Measurements from ENCODE around the gene KRT17. TPM values are rescaled to one million over a fixed set of nuclear protein-coding genes. Genes with fewer than 3 reads are reported as not detected.

The KRT17 gene
- total RNA-seq, 1 donor from 2014 or later: 0.46 TPM

DNA sequence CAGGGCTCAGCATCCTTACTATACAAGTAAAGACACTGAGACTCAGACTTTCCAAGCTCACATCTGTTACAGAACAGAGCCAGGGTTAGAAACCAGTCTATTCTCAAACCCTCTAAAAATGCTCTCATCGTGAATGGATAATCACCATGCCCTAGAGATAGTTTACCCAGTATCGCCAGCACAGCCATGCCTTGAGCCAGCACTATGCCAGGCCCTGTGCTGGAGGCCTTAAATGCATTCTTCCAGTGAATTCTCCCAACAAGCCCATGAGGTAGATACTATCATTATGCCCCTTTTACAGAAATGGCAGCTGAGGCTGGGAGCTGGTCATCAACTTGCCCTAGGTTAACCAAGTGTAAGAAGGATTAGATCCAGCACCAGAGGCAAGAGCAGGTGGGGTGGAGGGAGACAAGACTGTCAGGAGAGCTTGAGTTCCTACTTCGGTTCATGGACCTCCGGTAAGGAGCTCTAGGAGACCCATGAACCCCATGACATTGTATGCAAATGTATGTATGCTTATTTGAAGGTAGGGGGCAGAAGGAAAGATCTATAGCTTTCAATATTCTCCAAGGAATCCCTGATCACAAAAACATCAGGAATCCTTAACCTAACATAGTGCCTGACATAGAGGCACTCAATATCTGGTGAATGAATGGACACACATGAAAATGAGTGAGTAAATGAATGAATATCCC lies 42.9 kb downstream of the KRT17 start:
- H3K27me3 Mint-ChIP-seq: peaks cover 18% of the 10 kb centered on the region
- H3K9me3 Mint-ChIP-seq (ENCODE audit: low read depth): no peaks in the 10 kb centered on the region
- TF ChIP-seq, protein P1, sequence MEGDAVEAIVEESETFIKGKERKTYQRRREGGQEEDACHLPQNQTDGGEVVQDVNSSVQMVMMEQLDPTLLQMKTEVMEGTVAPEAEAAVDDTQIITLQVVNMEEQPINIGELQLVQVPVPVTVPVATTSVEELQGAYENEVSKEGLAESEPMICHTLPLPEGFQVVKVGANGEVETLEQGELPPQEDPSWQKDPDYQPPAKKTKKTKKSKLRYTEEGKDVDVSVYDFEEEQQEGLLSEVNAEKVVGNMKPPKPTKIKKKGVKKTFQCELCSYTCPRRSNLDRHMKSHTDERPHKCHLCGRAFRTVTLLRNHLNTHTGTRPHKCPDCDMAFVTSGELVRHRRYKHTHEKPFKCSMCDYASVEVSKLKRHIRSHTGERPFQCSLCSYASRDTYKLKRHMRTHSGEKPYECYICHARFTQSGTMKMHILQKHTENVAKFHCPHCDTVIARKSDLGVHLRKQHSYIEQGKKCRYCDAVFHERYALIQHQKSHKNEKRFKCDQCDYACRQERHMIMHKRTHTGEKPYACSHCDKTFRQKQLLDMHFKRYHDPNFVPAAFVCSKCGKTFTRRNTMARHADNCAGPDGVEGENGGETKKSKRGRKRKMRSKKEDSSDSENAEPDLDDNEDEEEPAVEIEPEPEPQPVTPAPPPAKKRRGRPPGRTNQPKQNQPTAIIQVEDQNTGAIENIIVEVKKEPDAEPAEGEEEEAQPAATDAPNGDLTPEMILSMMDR (IDR thresholded peaks at IDR 0.05; ENCODE audit: unreplicated experiment): no peak
- no peaks in the 10 kb centered on the region for H3K4me1 Mint-ChIP-seq (ENCODE audit: low read depth)
- DNase-seq (ENCODE audit: low spot score, unreplicated experiment): no peak
- H3K4me3 Mint-ChIP-seq (ENCODE audit: low read depth): no peak overlapping the region
- H3K36me3 Mint-ChIP-seq (ENCODE audit: insufficient read depth): no peaks in the 10 kb centered on the region
- H3K27ac Mint-ChIP-seq: no peak overlapping the region

DNA sequence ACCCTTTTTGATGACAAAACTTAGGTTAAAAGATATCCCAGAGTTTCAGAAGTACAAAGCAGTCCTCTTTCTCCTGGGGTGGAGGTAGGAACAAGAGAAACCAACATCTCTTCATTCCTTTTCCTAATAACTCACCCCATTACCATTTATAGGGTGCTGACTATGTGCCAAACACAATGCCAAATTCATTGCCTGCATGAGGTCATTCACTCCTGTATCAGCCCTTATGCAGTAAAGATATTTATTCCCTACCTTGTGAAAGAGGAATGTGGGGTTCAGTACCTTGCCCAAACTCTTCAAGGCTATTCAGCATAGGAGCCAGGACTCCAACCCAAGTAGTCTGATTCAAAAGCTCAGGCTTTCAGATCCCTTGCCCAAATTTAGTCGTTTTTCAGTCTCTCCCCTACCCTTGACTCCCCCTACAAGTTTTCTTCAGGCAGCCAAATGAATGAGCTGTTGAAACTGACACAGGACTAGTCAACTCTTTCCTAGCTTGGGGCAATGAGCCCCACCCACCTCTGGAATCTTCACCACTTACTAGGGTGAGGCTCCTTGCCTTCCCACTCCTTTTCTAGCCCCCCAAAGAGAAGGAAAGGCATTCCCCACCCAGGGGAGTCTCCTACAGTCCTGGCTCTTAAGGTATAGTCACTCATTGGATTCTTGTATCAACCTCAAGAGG lies 43.5 kb downstream of the KRT17 start:
- H3K27me3 Mint-ChIP-seq: peaks cover 17% of the 10 kb centered on the region
- TF ChIP-seq, protein P1 (IDR thresholded peaks at IDR 0.05; ENCODE audit: unreplicated experiment): no peak
- no peak overlapping the region for H3K27ac Mint-ChIP-seq
- H3K4me1 Mint-ChIP-seq (ENCODE audit: low read depth): no peaks in the 10 kb centered on the region
- DNase-seq (ENCODE audit: low spot score, unreplicated experiment): no peak
- no peaks in the 10 kb centered on the region for H3K9me3 Mint-ChIP-seq (ENCODE audit: low read depth)
- H3K4me3 Mint-ChIP-seq (ENCODE audit: low read depth): no peak overlapping the region
- H3K36me3 Mint-ChIP-seq (ENCODE audit: insufficient read depth): no peaks in the 10 kb centered on the region

GRCh38 chr17:41580244-41580575 lies 44.2 kb downstream of the KRT17 start:
- H3K9me3 Mint-ChIP-seq (ENCODE audit: low read depth): no peaks in the 10 kb centered on the region
- H3K4me1 Mint-ChIP-seq (ENCODE audit: low read depth): no peaks in the 10 kb centered on the region
- no peak for DNase-seq (ENCODE audit: low spot score, unreplicated experiment)
- H3K27ac Mint-ChIP-seq: no peak overlapping the region
- no peak overlapping the region for H3K4me3 Mint-ChIP-seq (ENCODE audit: low read depth)
- H3K36me3 Mint-ChIP-seq (ENCODE audit: insufficient read depth): no peaks in the 10 kb centered on the region
- peaks cover 15% of the 10 kb centered on the region for H3K27me3 Mint-ChIP-seq
- TF ChIP-seq, protein P1 (IDR thresholded peaks at IDR 0.05; ENCODE audit: unreplicated experiment): no peak

DNA sequence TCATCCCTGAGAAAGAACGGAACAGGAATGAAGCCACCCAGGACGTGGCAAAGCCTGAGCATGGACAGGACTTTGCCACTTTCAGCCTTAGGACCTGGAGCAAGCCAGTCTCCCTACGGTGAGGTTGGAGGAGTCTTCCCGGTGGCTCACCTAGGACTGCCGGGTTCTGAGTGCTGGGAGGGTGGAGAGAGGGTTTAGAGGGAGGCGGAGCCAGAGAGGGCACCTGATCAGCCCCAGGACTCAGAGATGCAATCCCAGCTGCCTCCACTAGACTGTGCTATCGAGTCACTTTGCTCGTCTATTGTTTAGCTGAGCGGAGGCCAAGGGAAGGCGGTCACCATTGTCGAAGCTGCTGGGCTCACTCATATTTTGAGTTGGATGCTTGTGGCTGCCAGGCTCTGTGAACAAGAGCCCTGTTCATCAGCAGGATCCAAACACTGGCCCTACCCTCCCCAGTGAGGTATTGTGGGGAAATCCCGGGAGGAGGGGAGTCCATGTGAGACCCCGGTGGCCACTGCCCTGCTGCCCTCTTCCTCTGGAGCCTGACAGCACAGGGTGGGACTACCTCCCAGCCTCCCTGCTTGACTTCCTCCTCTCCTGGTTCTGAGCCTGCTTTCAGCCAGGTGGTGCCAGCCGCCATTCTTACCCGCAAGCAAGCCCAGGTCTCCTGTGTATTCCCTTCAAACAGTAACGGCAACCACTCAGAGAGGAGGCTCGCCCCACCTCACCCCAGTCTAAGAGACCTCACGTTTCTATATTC lies 44.7 kb downstream of the KRT17 start:
- no peak overlapping the region for H3K27ac Mint-ChIP-seq
- no peaks in the 10 kb centered on the region for H3K36me3 Mint-ChIP-seq (ENCODE audit: insufficient read depth)
- DNase-seq (ENCODE audit: low spot score, unreplicated experiment): peak; percentile 64
- H3K9me3 Mint-ChIP-seq (ENCODE audit: low read depth): no peaks in the 10 kb centered on the region
- peaks cover 15% of the 10 kb centered on the region for H3K27me3 Mint-ChIP-seq
- TF ChIP-seq, protein P1 (IDR thresholded peaks at IDR 0.05; ENCODE audit: unreplicated experiment): peak; percentile 65
- no peak overlapping the region for H3K4me3 Mint-ChIP-seq (ENCODE audit: low read depth)
- no peaks in the 10 kb centered on the region for H3K4me1 Mint-ChIP-seq (ENCODE audit: low read depth)

DNA sequence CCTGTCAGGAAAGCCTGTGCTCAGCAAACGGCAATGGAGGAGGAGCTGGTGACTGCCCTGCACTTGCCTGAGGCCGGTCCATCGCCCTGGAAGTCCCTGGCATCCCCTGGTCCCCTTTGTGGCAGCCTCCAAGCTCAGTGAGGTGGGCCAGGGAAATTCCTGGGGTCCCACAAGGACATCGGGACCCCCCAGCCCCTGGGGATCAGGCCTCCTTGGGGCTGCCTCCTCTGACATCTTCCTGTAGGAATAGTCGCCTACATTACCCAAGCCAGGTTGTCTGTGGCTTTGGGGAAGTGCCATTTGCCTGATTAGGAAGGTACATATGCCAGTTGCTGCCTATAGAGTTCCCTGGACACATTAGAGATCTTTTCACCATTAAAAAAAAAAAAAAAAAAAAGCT lies 45.4 kb downstream of the KRT17 start:
- H3K9me3 Mint-ChIP-seq (ENCODE audit: low read depth): no peaks in the 10 kb centered on the region
- H3K36me3 Mint-ChIP-seq (ENCODE audit: insufficient read depth): no peaks in the 10 kb centered on the region
- no peaks in the 10 kb centered on the region for H3K4me1 Mint-ChIP-seq (ENCODE audit: low read depth)
- DNase-seq (ENCODE audit: low spot score, unreplicated experiment): no peak
- H3K27me3 Mint-ChIP-seq: peaks cover 12% of the 10 kb centered on the region
- H3K4me3 Mint-ChIP-seq (ENCODE audit: low read depth): no peak overlapping the region
- no peak overlapping the region for H3K27ac Mint-ChIP-seq
- TF ChIP-seq, protein P1 (IDR thresholded peaks at IDR 0.05; ENCODE audit: unreplicated experiment): no peak

Measured in progenitor cell of endocrine pancreas (in vitro differentiated cells).